ENCODE data around the gene SDK1. TPM values are rescaled to one million over a fixed set of nuclear protein-coding genes. Genes with fewer than 3 reads are reported as not detected.

Gene SDK1
- total RNA-seq, 6 experiments from 2014 or later = not detected

GRCh38 chr7:3760651-3761050, 459.6 kb downstream of the SDK1 start:
- Mint-ChIP-seq H3K9me3 (peaks cover 58% of the 10 kb centered on the region), H3K4me3 (no peak overlapping the region), H3K27ac (no peak overlapping the region), H3K27me3 (ENCODE audit: insufficient read depth) (no peaks in the 10 kb centered on the region), H3K36me3 (ENCODE audit: low read depth) (peaks cover 9% of the 10 kb centered on the region; the same call in 1 of the 2 replicates), H3K4me1 (ENCODE audit: low read depth) (no peaks in the 10 kb centered on the region)
- DNase-seq = no peak
- TF ChIP-seq CTCF (IDR thresholded peaks at IDR 0.05) = no peak

- DNase-seq = no peak
- no peaks in the 10 kb centered on the region for H3K27me3 Mint-ChIP-seq (ENCODE audit: insufficient read depth)
- no peak for TF ChIP-seq CTCF (IDR thresholded peaks at IDR 0.05)
- H3K36me3 Mint-ChIP-seq (ENCODE audit: low read depth) = no peaks in the 10 kb centered on the region; the same call in 1 of the 2 replicates
- no peak overlapping the region for H3K4me3 Mint-ChIP-seq
- peaks cover 55% of the 10 kb centered on the region for H3K9me3 Mint-ChIP-seq
- no peaks in the 10 kb centered on the region for H3K4me1 Mint-ChIP-seq (ENCODE audit: low read depth)
- H3K27ac Mint-ChIP-seq = no peak overlapping the region
Observed at GRCh38 chr7:3762146-3762831, 461.2 kb downstream of the SDK1 start.

- no peak for DNase-seq
- peaks cover 45% of the 10 kb centered on the region for H3K9me3 Mint-ChIP-seq
- TF ChIP-seq CTCF (IDR thresholded peaks at IDR 0.05) = no peak
- H3K4me3 Mint-ChIP-seq = no peak overlapping the region
- no peaks in the 10 kb centered on the region; the same call in 1 of the 2 replicates for H3K36me3 Mint-ChIP-seq (ENCODE audit: low read depth)
- H3K4me1 Mint-ChIP-seq (ENCODE audit: low read depth) = no peaks in the 10 kb centered on the region
- H3K27ac Mint-ChIP-seq = no peak overlapping the region
- peaks cover 1% of the 10 kb centered on the region; the same call in 1 of the 2 replicates for H3K27me3 Mint-ChIP-seq (ENCODE audit: insufficient read depth)
Observed at GRCh38 chr7:3767917-3768777, 467.1 kb downstream of the SDK1 start.

DNA sequence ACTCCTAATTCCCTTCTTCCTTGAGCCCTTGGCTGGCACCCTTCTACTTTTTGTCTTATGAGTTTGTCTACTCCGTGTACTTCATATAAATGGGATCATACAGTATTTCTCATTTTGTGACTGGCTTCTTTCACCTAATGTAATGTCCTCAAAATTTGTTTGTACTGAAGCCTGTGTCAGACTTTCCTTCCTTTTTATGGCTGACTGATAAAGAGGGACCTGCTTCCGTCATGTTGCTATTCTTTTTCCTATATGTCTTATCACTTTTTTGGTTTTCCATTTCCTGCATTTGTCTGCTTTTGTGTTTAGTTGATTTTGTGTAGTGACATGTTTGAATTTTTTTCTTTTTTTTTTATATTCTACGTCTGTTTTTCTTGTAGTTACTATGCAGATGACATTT, 470.9 kb downstream of the SDK1 start:
- Mint-ChIP-seq H3K36me3 (ENCODE audit: low read depth) (no peaks in the 10 kb centered on the region; the same call in 1 of the 2 replicates), H3K27me3 (ENCODE audit: insufficient read depth) (peaks cover 1% of the 10 kb centered on the region; the same call in 1 of the 2 replicates), H3K4me3 (no peak overlapping the region), H3K4me1 (ENCODE audit: low read depth) (no peaks in the 10 kb centered on the region), H3K27ac (no peak overlapping the region), H3K9me3 (peaks cover 57% of the 10 kb centered on the region)
- no peak for TF ChIP-seq CTCF (IDR thresholded peaks at IDR 0.05)
- no peak for DNase-seq

GRCh38 chr7:3778345-3778744, 477.3 kb downstream of the SDK1 start:
- H3K4me3 Mint-ChIP-seq = no peak overlapping the region
- H3K27ac Mint-ChIP-seq = no peak overlapping the region
- DNase-seq = no peak
- H3K27me3 Mint-ChIP-seq (ENCODE audit: insufficient read depth) = no peaks in the 10 kb centered on the region
- no peaks in the 10 kb centered on the region for H3K4me1 Mint-ChIP-seq (ENCODE audit: low read depth)
- H3K36me3 Mint-ChIP-seq (ENCODE audit: low read depth) = no peaks in the 10 kb centered on the region
- no peak for TF ChIP-seq CTCF (IDR thresholded peaks at IDR 0.05)
- peaks cover 61% of the 10 kb centered on the region for H3K9me3 Mint-ChIP-seq
